DND-41 (cell line): ENCODE data around the gene GPAT3.

Source experiments
- CTCF ChIP-seq: IDR thresholded peaks from 2 replicates; pipeline ENCODE4 v1.5.1; 2012; ENCODE audit warnings: borderline replicate concordance, low read length, moderate library complexity, mild to moderate bottlenecking; ENCODE audit not compliant: poor library complexity, severe bottlenecking; ENCODE audit errors: extremely low read depth
- EZH2 ChIP-seq: IDR thresholded peaks from 3 replicates; pipeline ENCODE4 v1.6.1; 2012; ENCODE audit warnings: borderline replicate concordance, low read depth, mild to moderate bottlenecking, moderate library complexity, low read length, inconsistent platforms; ENCODE audit not compliant: severe bottlenecking

- TF ChIP-seq CTCF (no peak), EZH2 (no peak)
Measured at GRCh38 chr4:83626245-83626836, 90.4 kb downstream of the GPAT3 start.
